ENCODE data around the gene RREB1. TPM values are rescaled to one million over a fixed set of nuclear protein-coding genes. Genes with fewer than 3 reads are reported as not detected.

Gene RREB1
- total RNA-seq, 1 donor from 2014 or later: 57.2 TPM

GRCh38 chr6:7143476-7143974 is 35.8 kb downstream of the RREB1 start:
- intact Hi-C loops (cut with DNase I): no loop called here
- peaks cover 75% of the 10 kb centered on the region for H3K4me1 ChIP-seq
- H3K27me3 ChIP-seq: no peaks in the 10 kb centered on the region
- H3K9me3 ChIP-seq: no peaks in the 10 kb centered on the region
- no peaks in the 10 kb centered on the region for H3K36me3 ChIP-seq
- TF ChIP-seq POLR2A (IDR thresholded peaks at IDR 0.05) (no peak), POLR2AphosphoS5 (IDR thresholded peaks at IDR 0.05; ENCODE audit: insufficient read depth in 1 of 2, low read depth in 1 of 2) (no peak), CTCF (IDR thresholded peaks at IDR 0.05) (no peak)
- H3K4me3 ChIP-seq: no peak overlapping the region
- no peak for DNase-seq (ENCODE audit: extremely low spot score in 2 of 2)
- no peak overlapping the region for H3K27ac ChIP-seq

DNA sequence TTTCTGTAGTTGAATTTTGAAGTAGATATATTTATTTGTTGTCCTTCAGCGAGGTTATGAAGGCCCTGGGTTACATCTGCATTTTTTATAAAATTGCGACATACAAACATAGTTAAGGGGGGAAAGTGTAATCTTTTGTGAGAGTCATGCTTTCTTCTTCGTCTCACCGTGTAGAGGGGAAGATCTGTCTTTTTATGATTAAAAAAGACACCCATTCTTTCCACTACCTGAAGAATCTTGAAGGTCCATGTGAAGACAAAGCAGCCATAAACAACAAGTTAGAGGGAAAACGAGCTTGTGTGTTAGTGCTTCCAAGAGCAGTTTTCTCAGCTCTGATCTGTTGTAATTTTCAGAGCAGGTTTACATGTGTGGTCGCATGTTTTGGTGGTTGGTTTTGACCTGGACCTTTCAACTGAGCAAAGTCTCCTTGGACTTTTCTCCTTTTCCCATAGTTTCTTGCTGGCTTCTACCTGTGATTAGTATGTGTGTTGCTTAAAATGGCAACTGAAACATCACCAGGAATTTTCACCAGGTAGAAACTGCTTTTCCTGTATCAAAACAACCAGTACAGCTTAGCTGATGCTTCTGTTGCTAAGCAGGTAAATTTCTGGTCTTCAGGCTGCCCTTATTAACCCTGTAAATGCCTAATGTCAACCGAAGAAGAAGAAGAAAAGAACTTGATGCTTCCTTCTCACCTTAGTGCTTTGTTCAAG is 37.3 kb downstream of the RREB1 start:
- no peak for TF ChIP-seq CTCF (IDR thresholded peaks at IDR 0.05)
- TF ChIP-seq POLR2A (IDR thresholded peaks at IDR 0.05): no peak
- TF ChIP-seq POLR2AphosphoS5 (IDR thresholded peaks at IDR 0.05; ENCODE audit: insufficient read depth in 1 of 2, low read depth in 1 of 2): no peak
- H3K36me3 ChIP-seq: no peaks in the 10 kb centered on the region
- H3K9me3 ChIP-seq: no peaks in the 10 kb centered on the region
- intact Hi-C loops (cut with DNase I): no loop called here
- peaks cover 74% of the 10 kb centered on the region for H3K4me1 ChIP-seq
- DNase-seq (ENCODE audit: extremely low spot score in 2 of 2): no peak
- no peaks in the 10 kb centered on the region for H3K27me3 ChIP-seq
- H3K27ac ChIP-seq: peak overlapping the region; percentile 82
- no peak overlapping the region for H3K4me3 ChIP-seq

GRCh38 chr6:7145585-7145884 is 37.8 kb downstream of the RREB1 start:
- H3K4me3 ChIP-seq: no peak overlapping the region
- TF ChIP-seq POLR2AphosphoS5 (IDR thresholded peaks at IDR 0.05; ENCODE audit: insufficient read depth in 1 of 2, low read depth in 1 of 2) (no peak), CTCF (IDR thresholded peaks at IDR 0.05) (no peak), POLR2A (IDR thresholded peaks at IDR 0.05) (no peak)
- no peaks in the 10 kb centered on the region for H3K27me3 ChIP-seq
- no peak for DNase-seq (ENCODE audit: extremely low spot score in 2 of 2)
- no peaks in the 10 kb centered on the region for H3K9me3 ChIP-seq
- intact Hi-C loops (cut with DNase I): no loop called here
- H3K27ac ChIP-seq: peak overlapping the region; percentile 82
- peaks cover 69% of the 10 kb centered on the region for H3K4me1 ChIP-seq
- no peaks in the 10 kb centered on the region for H3K36me3 ChIP-seq

GRCh38 chr6:7145885-7146828 is 38.4 kb downstream of the RREB1 start:
- Histone ChIP-seq H3K4me1 (peaks cover 67% of the 10 kb centered on the region), H3K27me3 (no peaks in the 10 kb centered on the region), H3K27ac (peak overlapping the region; percentile 82), H3K4me3 (peak overlapping the region; percentile 6 to 11), H3K36me3 (no peaks in the 10 kb centered on the region), H3K9me3 (no peaks in the 10 kb centered on the region)
- intact Hi-C loops (cut with DNase I): no loop called here
- TF ChIP-seq POLR2A (IDR thresholded peaks at IDR 0.05): no peak
- TF ChIP-seq CTCF (IDR thresholded peaks at IDR 0.05): no peak
- peak in 1 of 2 donors; percentile 17 for TF ChIP-seq POLR2AphosphoS5 (IDR thresholded peaks at IDR 0.05; ENCODE audit: insufficient read depth in 1 of 2, low read depth in 1 of 2)
- no peak for DNase-seq (ENCODE audit: extremely low spot score in 2 of 2)

Data from vagina (tissue), 2 donors.